WTC11 (cell line): Measurements from ENCODE around the gene HEPHL1. TPM values are rescaled to one million over a fixed set of nuclear protein-coding genes. Genes with fewer than 3 reads are reported as not detected.
A peak's percentile ranks its signal among the peaks of the same experiment; 100 is the strongest.
"Not testable (repeated sequence)": the region's sequence is repeated elsewhere in the genome, so short reads cannot be mapped to it uniquely, and the experiment has no call there.

ENCODE experiments used
- ATAC-seq: fragments of 200-7000 bp; cut with Tn5 transposase; 2 replicates; pipeline ENCODE4 v1.10.0; 2021; ENCODE audit warnings: mild to moderate bottlenecking, moderate library complexity
- CTCF ChIA-PET: fragments of 300-600 bp; sonication (Branson Sonifier 250); formaldehyde crosslinking; loops from one replicate; lab custom pipeline; 2021; ENCODE audit warnings: antibody characterized with exemption; lab: Charles Lee
- POLR2A ChIA-PET: fragments of 350-600 bp; sonication (Branson Sonifier 250); formaldehyde crosslinking; loops from one replicate; lab custom pipeline; 2021; ENCODE audit warnings: antibody characterized with exemption; lab: Charles Lee
- DNase-seq: peaks from one replicate; pipeline ENCODE4 v3.0.0; 2021; ENCODE audit warnings: low spot score
- H3K27ac Mint-ChIP-seq: 2 replicates; pipeline ENCODE4 v1.8.0; 2021; ENCODE audit warnings: mixed read lengths
- H3K27me3 Mint-ChIP-seq: 2 replicates; pipeline ENCODE4 v1.8.0; 2021; ENCODE audit warnings: low read depth, mild to moderate bottlenecking, moderate library complexity, mixed read lengths
- H3K36me3 Mint-ChIP-seq: 2 replicates; pipeline ENCODE4 v1.8.0; 2021; ENCODE audit warnings: mixed read lengths
- H3K4me1 Mint-ChIP-seq: 2 replicates; pipeline ENCODE4 v1.8.0; 2022; ENCODE audit warnings: mixed read lengths
- H3K4me3 Mint-ChIP-seq: 2 replicates; pipeline ENCODE4 v1.8.0; 2021; ENCODE audit warnings: mild to moderate bottlenecking, moderate library complexity, mixed read lengths
- H3K9me3 Mint-ChIP-seq: 2 replicates; pipeline ENCODE4 v1.8.0; 2021; ENCODE audit warnings: mixed read lengths
- AR ChIP-seq: fragments of 250-450 bp; sonication (Bioruptor Pico); IDR thresholded peaks from 2 replicates; pipeline ENCODE4 v1.9.0; 2021; ENCODE audit warnings: mild to moderate bottlenecking
- ATF6 ChIP-seq: sonication (generic); formaldehyde crosslinking; IDR thresholded peaks from 2 replicates; pipeline ENCODE4 v1.8.1; 2023; ENCODE audit warnings: mild to moderate bottlenecking, missing genetic modification reagents
- CDX4 ChIP-seq: fragments of 250-450 bp; sonication (Bioruptor Pico); IDR thresholded peaks from 2 replicates; pipeline ENCODE4 v1.9.0; 2021; ENCODE audit warnings: moderate library complexity, mild to moderate bottlenecking, inconsistent platforms, borderline replicate concordance
- ELF4 ChIP-seq: sonication (generic); formaldehyde crosslinking; IDR thresholded peaks from 2 replicates; pipeline ENCODE4 v1.8.1; 2022; ENCODE audit warnings: low read depth, mild to moderate bottlenecking, moderate library complexity, missing genetic modification reagents
- GABPB1 ChIP-seq: sonication (generic); formaldehyde crosslinking; IDR thresholded peaks from 2 replicates; pipeline ENCODE4 v1.8.1; 2023; ENCODE audit warnings: mild to moderate bottlenecking, missing genetic modification reagents
- MAX ChIP-seq: sonication (generic); formaldehyde crosslinking; IDR thresholded peaks from 2 replicates; pipeline ENCODE4 v1.8.0; 2022; ENCODE audit warnings: mild to moderate bottlenecking, missing genetic modification reagents
- NFE2L1 ChIP-seq: sonication (generic); formaldehyde crosslinking; IDR thresholded peaks from 2 replicates; pipeline ENCODE4 v1.8.1; 2023; ENCODE audit warnings: missing genetic modification reagents
- RELA ChIP-seq: sonication (generic); formaldehyde crosslinking; IDR thresholded peaks from 2 replicates; pipeline ENCODE4 v1.8.1; 2022; ENCODE audit warnings: missing genetic modification reagents, mild to moderate bottlenecking, borderline replicate concordance
- SMAD4 ChIP-seq: sonication (generic); formaldehyde crosslinking; IDR thresholded peaks from 2 replicates; pipeline ENCODE4 v1.8.0; 2022; ENCODE audit warnings: mild to moderate bottlenecking, missing genetic modification reagents
- ZMAT4 ChIP-seq: fragments of 250-450 bp; sonication (Bioruptor Pico); IDR thresholded peaks from 2 replicates; pipeline ENCODE4 v1.9.0; 2021; ENCODE audit warnings: mild to moderate bottlenecking
- ZNF317 ChIP-seq: sonication (generic); formaldehyde crosslinking; IDR thresholded peaks from 2 replicates; pipeline ENCODE4 v1.8.1; 2023; ENCODE audit warnings: low read depth, mild to moderate bottlenecking, moderate library complexity, missing genetic modification reagents, borderline replicate concordance
- ZNF396 ChIP-seq: fragments of 250-450 bp; sonication (Bioruptor Pico); IDR thresholded peaks from 2 replicates; pipeline ENCODE4 v1.8.0; 2021; ENCODE audit warnings: mild to moderate bottlenecking, moderate library complexity, borderline replicate concordance
- total RNA-seq: library from RNA; stranded (reverse); gene quantifications from 3 replicates; pipeline ENCODE4 v1.2.3, GENCODE V29; 2021
- TF ChIP-seq, protein P1 (sequence below): sonication (generic); formaldehyde crosslinking; IDR thresholded peaks from 2 replicates; pipeline ENCODE4 v1.8.1; 2023; ENCODE audit warnings: mild to moderate bottlenecking, missing genetic modification reagents, moderate library complexity
- TF ChIP-seq, protein P2 (sequence below): sonication (generic); formaldehyde crosslinking; IDR thresholded peaks from 2 replicates; pipeline ENCODE4 v1.8.0; 2022; ENCODE audit warnings: mild to moderate bottlenecking, missing genetic modification reagents
- TF ChIP-seq, protein P3 (sequence below): sonication (generic); formaldehyde crosslinking; IDR thresholded peaks from 2 replicates; pipeline ENCODE4 v1.8.1; 2022; ENCODE audit warnings: low read depth, mild to moderate bottlenecking, moderate library complexity, missing genetic modification reagents, borderline replicate concordance

Gene HEPHL1
- total RNA-seq, 1 experiment from 2014 or later: 0.13 TPM

DNA sequence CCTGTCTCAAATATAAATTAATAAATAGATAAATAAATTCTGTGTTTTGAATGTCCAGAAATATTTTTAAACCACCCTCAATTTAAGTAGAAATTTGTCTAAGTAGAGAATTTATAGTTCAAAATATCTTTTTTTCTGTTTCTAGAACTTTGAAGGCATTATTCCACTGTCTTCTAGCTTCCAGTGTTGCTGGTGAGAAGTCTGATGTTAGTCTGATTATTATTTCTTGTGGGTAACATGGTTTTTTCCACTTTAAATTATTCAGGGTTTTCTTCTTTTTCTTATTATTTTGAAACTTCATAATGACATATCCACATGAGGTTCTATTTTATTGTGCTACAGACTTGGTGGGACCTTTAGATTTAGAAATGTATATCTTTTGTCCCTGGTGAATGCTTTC, 46.4 kb upstream of the HEPHL1 start:
- CTCF ChIA-PET: no interaction called here
- DNase-seq: no peak
- TF ChIP-seq ZNF317 (CRISPR knock-in tag): peak; percentile 87; the same call in 1 of the 2 replicates
- TF ChIP-seq AR (CRISPR knock-in tag): no peak
- no peak for TF ChIP-seq ELF4 (CRISPR knock-in tag)
- TF ChIP-seq, all 79 proteins: peak for 1
- POLR2A ChIA-PET: no interaction called here
- Mint-ChIP-seq H3K27me3 (no peaks in the 10 kb centered on the region; the same call in 1 of the 2 replicates), H3K9me3 (peaks cover 31% of the 10 kb centered on the region), H3K4me3 (no peak overlapping the region), H3K4me1 (peaks cover 18% of the 10 kb centered on the region), H3K36me3 (peaks cover 13% of the 10 kb centered on the region), H3K27ac (no peak overlapping the region)
- ATAC-seq: no peak

- CTCF ChIA-PET: not testable (repeated sequence)
Measured at GRCh38 chr11:93976577-93977254, 44.4 kb upstream of the HEPHL1 start.

GRCh38 chr11:93983542-93984195, 37.5 kb upstream of the HEPHL1 start:
- CTCF ChIA-PET: interaction anchor here (0.8 kb wide), 1 partner anchor 88 kb away, joined by 3 read pairs; no protein-coding TSS in a partner anchor
- POLR2A ChIA-PET: no interaction called here
- DNase-seq (no peak), ATAC-seq (no peak)
- peaks cover 8% of the 10 kb centered on the region for H3K9me3 Mint-ChIP-seq
- H3K36me3 Mint-ChIP-seq: no peaks in the 10 kb centered on the region
- no peak overlapping the region for H3K27ac Mint-ChIP-seq
- peaks cover 5% of the 10 kb centered on the region; the same call in 1 of the 2 replicates for H3K27me3 Mint-ChIP-seq
- H3K4me1 Mint-ChIP-seq: peaks cover 6% of the 10 kb centered on the region
- no peak overlapping the region for H3K4me3 Mint-ChIP-seq
- TF ChIP-seq ZMAT4: no peak
- TF ChIP-seq NFE2L1 (CRISPR knock-in tag): no peak
- no peak for TF ChIP-seq SMAD4 (CRISPR knock-in tag)
- TF ChIP-seq MAX (CRISPR knock-in tag): no peak
- TF ChIP-seq, protein P1, sequence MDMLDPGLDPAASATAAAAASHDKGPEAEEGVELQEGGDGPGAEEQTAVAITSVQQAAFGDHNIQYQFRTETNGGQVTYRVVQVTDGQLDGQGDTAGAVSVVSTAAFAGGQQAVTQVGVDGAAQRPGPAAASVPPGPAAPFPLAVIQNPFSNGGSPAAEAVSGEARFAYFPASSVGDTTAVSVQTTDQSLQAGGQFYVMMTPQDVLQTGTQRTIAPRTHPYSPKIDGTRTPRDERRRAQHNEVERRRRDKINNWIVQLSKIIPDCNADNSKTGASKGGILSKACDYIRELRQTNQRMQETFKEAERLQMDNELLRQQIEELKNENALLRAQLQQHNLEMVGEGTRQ (CRISPR knock-in tag): no peak
- TF ChIP-seq, protein P2, sequence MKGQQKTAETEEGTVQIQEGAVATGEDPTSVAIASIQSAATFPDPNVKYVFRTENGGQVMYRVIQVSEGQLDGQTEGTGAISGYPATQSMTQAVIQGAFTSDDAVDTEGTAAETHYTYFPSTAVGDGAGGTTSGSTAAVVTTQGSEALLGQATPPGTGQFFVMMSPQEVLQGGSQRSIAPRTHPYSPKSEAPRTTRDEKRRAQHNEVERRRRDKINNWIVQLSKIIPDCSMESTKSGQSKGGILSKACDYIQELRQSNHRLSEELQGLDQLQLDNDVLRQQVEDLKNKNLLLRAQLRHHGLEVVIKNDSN (CRISPR knock-in tag): no peak
- TF ChIP-seq, protein P3, sequence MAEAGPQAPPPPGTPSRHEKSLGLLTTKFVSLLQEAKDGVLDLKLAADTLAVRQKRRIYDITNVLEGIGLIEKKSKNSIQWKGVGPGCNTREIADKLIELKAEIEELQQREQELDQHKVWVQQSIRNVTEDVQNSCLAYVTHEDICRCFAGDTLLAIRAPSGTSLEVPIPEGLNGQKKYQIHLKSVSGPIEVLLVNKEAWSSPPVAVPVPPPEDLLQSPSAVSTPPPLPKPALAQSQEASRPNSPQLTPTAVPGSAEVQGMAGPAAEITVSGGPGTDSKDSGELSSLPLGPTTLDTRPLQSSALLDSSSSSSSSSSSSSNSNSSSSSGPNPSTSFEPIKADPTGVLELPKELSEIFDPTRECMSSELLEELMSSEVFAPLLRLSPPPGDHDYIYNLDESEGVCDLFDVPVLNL (CRISPR knock-in tag): no peak
- TF ChIP-seq CDX4 (CRISPR knock-in tag): no peak
- no peak for TF ChIP-seq RELA (CRISPR knock-in tag)
- TF ChIP-seq ATF6 (CRISPR knock-in tag): no peak
- no peak for TF ChIP-seq ZNF396 (CRISPR knock-in tag)
- TF ChIP-seq GABPB1: no peak

More at GRCh38 chr11:93976577-93977254, 44.4 kb upstream of the HEPHL1 start:
- H3K4me3 Mint-ChIP-seq, H3K27me3 Mint-ChIP-seq, DNase-seq, POLR2A ChIA-PET, ATAC-seq, H3K27ac Mint-ChIP-seq: not testable (repeated sequence)
- H3K36me3 Mint-ChIP-seq: peaks cover 13% of the 10 kb centered on the region
- peaks cover 31% of the 10 kb centered on the region for H3K9me3 Mint-ChIP-seq
- H3K4me1 Mint-ChIP-seq: peaks cover 18% of the 10 kb centered on the region
